Brain pericyte (primary cell): Measurements from ENCODE around the gene EDAR.

ENCODE experiments used
- DNase-seq: peaks from one replicate; pipeline ENCODE4 v3.0.0-alpha.2; 2012; ENCODE audit warnings: low read depth, low spot score

The EDAR gene

GRCh38 chr2:108908713-108909070 lies 80.3 kb downstream of the EDAR start:
- no peak for DNase-seq

GRCh38 chr2:108907822-108908712 lies 81.0 kb downstream of the EDAR start:
- no peak for DNase-seq

GRCh38 chr2:108906403-108907077 lies 82.5 kb downstream of the EDAR start:
- no peak for DNase-seq

- no peak for DNase-seq
Measured at GRCh38 chr2:108905906-108906305, 83.1 kb downstream of the EDAR start.

- DNase-seq, result no peak
Measured at GRCh38 chr2:108905176-108905575, 83.8 kb downstream of the EDAR start.

GRCh38 chr2:108904680-108905079 lies 84.3 kb downstream of the EDAR start:
- DNase-seq, result no peak

- no peak for DNase-seq
Measured at GRCh38 chr2:108898315-108899082, 90.5 kb downstream of the EDAR start.

DNA sequence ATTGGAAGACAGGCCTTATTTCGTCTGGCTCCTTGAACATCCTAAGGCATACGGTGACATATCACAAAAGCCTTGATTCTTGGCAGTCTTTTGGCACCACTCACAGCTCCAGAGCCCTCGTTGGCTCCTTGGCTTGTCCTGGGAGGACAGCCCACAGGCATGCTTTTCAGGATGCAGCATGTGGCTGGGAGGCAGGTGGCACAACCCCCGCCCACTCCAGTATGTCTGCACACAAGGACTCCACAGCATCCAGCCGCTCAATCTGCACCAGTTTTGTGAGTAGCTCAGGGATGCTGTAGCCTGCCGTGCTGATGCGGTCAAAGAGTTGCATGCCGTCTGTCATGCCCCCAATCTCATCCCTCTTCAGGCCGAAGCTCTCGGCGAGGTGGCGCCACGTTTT lies 92.3 kb downstream of the EDAR start:
- DNase-seq, result no peak

DNA sequence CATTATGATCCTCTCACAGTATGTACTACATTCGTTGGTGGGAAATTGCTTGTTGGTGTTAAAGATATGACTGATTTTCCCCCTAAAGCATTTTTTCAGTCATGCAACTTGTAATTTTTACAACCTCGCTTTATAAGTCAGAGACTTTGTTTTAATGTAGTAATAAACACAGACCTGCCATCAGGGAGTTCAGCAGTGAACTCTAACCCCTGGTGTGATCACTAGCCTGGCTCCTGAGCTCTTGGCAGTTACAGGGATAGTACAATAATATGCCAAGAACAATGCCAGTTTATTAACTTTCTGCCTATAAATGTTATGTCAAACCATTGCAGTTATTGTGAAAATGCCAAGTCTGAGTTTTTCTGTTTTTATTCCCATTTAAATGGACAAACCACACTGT lies 93.8 kb downstream of the EDAR start:
- no peak for DNase-seq

DNA sequence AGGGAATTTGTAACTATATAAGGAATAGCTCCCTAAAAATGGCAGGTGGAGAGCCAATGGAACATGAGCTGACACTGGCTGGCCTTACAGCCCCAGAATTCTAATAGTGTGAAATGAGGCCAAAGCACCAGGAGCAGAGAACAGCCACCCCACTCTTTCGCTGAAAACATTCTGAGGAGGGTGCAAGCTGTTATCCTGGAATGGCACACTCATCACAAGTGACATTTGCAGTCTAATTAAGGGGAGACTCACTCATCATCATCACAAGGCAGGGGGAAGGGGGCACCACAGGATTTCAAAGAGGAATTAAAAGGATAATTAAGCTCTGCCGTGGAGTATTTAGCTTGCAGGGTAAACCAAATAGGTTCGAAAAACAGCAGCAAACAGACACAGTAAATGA lies 94.3 kb downstream of the EDAR start:
- no peak for DNase-seq

- no peak for DNase-seq
Measured at GRCh38 chr2:108893277-108893676, 95.7 kb downstream of the EDAR start.

GRCh38 chr2:108889907-108890306 lies 99.1 kb downstream of the EDAR start:
- no peak for DNase-seq

GRCh38 chr2:108884619-108885018 lies 104.4 kb downstream of the EDAR start:
- DNase-seq, result no peak

DNA sequence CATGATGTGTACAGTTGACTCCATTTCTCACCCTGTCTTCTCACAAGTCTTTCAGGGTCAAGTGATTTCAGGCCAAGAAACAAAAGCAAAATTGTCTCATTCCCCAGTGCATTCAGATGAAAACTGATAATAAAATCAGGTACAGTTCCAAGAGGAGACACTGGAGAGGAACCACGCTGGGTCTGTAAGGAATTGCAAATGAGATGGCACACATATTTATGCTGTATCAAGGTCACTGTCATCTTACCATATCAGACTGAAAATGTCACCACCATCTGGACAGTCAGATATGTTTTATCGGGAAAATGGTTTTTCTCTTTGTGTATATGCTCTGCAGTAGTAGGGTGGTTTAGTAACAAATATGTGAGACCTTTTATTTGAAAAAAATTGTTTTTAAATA lies 110.7 kb downstream of the EDAR start:
- no peak for DNase-seq

GRCh38 chr2:108877506-108877905 lies 111.5 kb downstream of the EDAR start:
- DNase-seq, result no peak

- DNase-seq, result no peak
Measured at GRCh38 chr2:108870069-108870644, 118.9 kb downstream of the EDAR start.

DNA sequence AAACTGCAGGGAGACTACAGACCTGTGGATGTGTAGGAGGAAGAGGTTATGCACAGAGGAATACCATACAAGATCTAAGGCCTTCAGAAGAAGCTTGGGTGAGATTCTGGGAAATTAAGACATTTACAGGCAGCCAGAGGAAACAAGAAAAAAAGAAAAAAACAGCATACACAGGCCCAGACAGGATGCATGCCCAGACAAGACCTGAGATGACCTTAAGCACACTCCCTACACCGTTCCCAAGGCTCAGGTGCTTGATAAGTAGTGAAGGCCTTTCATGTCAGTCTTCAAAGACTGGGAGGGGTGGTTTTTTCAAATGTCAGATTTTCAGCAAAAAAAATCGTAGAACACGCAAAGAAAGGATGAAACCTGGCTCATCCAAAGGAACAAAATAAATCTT lies 119.5 kb downstream of the EDAR start:
- DNase-seq, result no peak

DNA sequence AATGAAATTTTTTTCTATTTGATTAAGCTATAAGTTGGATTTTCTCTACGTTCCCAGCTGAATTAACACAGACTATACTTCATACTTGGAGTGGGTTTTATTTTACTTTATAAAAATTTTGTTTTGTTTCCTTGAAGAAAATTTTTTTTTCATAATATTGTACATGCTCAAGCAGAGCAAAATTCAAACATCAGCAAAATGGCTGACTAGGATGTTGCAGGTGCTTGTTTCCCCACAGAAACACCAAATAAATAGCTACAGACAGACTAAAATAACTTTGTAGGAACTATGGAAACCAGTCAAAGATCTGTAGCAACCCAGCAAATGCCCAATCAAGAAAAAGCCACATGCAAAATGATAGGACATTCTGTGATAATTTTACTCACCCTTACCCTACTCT lies 120.1 kb downstream of the EDAR start:
- no peak for DNase-seq

DNA sequence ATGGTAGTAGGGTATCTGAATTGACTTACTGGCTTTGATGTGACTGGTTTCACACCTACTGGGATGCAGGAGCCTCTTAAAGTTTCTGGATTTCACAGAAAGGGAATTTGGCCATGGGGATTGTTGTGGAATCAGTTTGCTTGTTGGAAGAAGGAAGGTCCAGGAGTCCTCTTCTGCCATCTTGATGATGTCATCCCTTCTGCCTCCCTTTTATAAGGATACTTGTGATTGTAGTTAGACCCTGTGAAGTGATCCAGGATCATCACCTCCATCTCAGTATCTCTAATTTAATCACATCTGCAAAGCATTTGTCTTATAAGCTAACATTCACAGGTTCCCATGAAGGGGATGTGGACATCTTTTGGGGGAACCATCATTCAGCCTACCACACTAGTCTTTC lies 123.0 kb downstream of the EDAR start:
- no peak for DNase-seq

DNA sequence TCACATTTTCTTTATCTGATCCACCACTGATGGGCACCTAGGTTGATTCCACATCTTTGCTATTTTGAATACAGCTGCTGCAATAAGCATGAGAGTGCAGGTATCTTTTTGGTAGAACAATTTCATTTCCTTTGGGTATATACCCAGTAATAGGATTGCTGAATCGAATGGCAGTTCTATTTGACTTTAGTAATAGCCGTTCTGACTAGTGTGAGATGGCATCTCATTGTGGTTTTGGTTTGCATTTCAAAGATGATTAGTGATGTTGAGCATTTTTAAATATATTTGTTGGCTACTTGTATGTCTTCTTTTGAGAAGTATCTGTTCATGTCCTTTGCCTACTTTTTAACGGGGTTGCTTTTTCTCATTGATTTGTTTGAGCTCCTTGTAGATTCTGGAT lies 130.1 kb downstream of the EDAR start:
- no peak for DNase-seq

DNA sequence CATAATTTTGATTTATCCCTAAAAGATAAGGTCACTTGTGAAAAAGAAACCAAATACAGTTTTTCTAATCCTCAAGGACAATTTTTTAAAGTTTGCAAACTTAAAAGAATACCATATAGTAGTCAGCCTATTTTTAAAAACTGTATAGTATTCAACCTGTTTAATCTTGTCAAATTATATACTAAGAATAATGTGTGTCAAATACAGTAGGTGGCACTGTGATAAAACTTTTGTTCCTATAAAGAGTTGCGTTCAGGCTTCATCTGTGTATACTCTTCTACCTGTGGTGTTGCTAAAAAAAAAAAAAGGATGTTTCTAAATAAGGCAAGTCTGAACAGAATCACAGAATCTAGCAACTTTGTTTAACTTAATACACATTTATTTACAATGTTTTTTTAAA lies 133.8 kb downstream of the EDAR start:
- DNase-seq, result no peak

- DNase-seq, result no peak
Measured at GRCh38 chr2:108854484-108854883, 134.5 kb downstream of the EDAR start.
